ENCODE results near the gene PLCB3.

The PLCB3 gene

DNA sequence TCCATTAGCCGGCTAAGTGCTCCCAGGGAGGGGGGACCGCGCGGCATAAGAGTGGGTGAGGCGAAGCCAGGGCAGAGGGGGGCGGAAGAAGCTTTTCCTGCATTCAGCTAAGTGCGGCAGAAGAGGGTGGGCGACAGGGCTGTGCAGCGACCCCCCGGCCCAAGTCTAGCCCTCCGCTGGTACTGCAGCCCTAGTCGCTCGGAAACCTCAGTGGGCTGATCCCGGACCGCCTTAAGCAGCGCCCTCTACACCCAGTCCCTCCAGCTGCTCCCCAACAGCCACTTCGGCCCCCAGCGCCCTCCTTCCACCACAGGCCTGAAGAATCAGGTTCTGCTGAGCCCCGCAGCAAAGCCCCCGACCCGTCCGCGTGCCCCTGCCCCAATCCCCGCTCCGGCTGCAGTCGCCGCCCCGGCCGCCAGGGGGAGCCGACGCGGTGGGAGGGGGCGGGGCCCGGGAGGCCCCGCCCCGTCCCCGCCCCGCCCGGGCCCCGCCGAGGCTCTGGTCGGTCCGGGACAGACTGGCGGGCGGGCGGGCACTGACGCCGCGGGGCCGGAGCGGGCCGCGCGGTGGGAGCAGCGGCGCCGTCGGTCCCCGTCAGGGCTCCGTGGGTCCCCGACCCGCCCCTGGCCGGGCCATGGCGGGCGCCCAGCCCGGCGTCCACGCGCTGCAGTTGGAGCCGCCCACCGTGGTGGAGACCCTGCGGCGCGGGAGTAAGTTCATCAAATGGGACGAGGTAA is at the start of gene PLCB3:
PLCB3 (plus strand) TSS at position 515 of the 737 bp plus-strand sequence; CDS start at position 635, 120 bp downstream.
- DNase-seq (ENCODE audit: low read depth): no peak

DNA sequence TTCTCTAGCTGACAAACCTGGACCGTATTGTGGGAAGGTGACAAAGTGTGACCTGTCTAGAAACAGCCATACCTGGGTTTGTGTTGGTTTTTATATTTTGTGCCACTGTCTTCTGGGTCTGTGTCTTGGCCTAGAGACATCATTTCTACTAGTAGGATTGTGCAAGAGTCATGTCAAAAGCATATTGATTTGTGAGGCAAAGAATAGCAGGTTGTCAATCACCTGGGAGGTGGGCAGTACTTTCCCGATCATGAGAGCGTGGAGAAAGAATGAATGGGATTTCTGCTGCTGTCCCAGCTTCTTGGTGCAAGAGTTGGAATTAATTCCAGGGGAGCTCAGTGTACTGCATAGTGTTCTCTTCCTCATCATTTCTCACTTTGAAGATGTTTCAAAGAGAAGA is 49.8 kb upstream of the PLCB3 start:
- DNase-seq (ENCODE audit: low read depth): no peak

DNA sequence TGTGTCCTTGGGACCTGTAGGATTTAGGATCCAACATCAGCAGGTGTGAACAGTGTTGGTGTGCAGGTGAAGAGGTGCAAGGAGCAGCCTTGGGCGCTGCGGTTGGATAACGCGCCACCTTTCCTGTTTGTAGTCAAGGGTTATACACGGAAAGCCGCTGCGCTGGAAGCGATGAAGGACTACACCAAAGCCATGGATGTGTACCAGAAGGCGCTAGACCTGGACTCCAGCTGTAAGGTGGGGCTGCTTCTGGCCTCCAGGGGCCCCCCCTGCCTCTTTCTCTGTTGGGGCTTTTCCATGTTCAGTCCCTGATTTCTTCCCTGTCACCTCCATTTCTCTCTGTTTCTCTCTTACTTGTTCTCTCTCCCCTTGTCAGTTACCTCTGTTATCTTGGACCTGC is 48.3 kb upstream of the PLCB3 start:
- DNase-seq (ENCODE audit: low read depth): no peak

DNA sequence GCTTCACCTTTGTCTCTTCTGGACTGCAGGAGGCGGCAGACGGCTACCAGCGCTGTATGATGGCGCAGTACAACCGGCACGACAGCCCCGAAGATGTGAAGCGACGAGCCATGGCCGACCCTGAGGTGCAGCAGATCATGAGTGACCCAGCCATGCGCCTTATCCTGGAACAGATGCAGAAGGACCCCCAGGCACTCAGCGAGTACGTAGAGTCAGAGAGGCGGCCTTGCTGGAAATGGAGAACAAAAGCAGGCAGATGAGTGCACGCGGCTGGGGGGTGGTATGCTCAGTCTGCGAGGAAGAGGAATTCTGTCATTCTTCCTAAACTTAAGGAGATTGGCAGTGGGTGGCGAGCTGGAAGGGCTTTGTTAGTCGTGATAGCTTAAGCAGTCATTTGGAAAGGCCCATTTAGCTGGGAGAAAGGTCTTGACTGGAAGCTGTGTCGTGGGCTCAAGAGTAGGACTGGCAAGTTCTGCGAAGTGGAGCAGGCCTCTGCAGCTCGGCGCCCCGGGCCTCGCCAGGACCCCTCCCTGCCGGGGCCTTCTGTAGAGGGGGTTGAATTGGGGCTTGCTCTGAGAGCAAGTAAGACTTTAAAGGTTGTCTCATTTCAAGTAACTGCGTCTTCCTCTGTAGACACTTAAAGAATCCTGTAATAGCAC is 47.8 kb upstream of the PLCB3 start:
- no peak for DNase-seq (ENCODE audit: low read depth)

DNA sequence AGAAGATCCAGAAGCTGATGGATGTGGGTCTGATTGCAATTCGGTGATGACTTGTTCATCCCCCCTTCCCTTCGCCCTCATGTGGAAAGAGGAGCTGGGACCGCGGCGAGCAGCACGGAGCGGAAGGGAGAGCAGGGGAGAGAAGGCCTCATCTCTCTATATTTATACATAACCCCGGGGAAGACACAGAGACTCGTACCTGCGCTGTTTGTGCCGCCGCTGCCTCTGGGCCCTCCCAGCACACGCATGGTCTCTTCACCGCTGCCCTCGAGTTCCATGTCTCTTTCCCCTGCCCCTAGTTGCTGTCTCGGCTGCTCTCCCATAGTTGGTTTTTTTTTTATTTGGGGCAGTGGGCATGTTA is 47.3 kb upstream of the PLCB3 start:
- DNase-seq (ENCODE audit: low read depth): no peak

DNA sequence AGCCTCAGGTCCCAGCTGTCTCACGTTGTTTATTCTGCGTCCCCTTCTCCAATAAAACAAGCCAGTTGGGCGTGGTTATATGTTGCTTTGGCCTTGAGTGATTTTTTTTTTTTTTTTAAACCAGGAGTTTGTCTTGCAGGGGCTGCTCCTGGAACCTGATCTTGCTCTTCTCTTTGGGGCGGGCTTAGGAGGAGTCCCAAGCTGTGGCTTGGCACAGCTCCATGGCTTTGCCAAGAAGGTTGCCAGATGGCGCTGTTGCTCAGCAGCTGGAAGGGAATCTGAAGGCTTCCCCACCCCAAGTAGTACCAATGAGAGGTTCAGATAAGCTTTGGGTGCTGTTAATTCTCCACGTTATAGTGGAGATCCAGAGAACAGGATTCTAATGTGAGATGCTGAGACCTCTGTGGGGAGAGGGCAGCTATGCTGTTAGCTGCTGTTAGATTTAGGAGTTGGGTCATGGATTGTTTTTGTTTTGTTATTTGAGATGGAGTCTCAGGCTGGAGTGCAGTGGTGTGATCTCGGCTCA is 46.8 kb upstream of the PLCB3 start:
- no peak for DNase-seq (ENCODE audit: low read depth)

DNA sequence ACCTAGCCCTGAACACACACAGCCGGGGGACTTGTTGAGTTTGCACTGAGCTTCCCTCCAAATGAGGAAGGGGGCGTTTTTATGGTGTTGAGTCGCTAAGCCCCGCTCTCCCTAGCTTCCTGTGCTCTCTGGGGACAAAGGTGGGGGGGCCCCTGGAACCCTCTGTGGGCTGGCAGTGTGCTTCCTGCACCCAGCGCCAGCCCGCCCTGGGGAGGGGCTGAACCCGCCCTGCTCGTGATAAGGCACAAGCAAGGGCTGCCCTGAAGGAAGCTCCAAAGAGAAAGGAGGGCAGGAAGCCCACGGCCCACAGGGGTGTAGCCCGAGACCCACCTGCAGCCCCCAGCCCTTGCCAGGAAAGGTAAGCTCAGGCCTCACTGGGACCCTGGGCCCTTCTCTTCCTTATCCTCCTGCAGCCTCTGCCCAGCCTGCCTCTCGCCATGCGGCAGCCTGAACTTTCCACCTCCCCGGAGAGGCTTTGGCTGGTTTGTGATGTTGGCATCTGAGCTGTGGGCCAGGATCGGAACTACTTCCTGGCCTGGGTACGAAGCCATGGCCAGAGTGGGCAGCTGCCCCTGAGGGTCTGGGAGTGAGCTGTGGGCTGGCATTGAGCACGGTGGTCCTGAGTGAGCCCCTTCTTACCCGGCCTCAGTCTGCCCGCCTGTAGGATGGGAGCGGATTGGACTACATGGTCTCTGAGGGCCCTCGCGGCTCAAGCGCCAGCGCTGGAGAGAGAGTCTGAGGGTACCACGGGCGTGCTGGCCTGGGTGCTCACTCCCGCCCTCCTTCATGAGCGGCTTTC is 44.7 kb upstream of the PLCB3 start, which contains the start of gene FERMT3:
FERMT3 (plus strand) TSS at position 265 of the 799 bp plus-strand sequence. CDS start 644 bp downstream, outside the sequence.
- DNase-seq (ENCODE audit: low read depth): no peak

DNA sequence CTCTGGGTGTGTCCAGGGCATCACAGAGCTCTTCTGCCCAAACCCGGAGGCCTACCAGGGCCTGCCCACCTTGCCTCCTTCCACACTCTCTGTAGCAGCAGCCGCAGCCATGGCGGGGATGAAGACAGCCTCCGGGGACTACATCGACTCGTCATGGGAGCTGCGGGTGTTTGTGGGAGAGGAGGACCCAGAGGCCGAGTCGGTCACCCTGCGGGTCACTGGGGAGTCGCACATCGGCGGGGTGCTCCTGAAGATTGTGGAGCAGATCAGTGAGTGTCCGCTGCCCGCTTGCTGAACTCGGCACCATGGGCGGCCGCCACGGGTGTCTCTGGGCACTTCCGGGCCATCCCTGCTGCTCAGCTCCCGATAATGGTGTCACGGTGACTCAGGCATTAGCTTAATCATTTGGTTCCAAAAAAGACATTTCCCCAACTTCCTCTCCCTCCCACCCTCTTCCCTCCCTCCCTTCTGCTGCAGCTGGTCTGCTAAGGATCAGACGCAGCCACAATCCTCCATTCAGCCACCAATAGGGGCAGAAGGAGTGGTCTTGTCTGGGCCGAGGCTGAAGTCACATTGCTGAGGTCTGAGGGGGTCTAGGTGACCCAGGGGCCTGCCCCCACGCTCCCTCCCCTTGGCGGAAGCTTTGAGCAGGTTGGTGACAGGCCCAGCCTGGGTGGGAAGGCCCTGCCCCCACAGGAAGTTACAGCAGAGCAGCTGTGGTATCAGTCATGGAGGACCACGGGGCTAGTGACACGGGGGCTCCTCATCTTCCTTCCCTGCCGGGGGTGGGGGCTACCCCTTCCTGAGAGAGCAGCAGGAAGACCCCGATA is 43.9 kb upstream of the PLCB3 start:
- DNase-seq (ENCODE audit: low read depth): peak; percentile 65

DNA sequence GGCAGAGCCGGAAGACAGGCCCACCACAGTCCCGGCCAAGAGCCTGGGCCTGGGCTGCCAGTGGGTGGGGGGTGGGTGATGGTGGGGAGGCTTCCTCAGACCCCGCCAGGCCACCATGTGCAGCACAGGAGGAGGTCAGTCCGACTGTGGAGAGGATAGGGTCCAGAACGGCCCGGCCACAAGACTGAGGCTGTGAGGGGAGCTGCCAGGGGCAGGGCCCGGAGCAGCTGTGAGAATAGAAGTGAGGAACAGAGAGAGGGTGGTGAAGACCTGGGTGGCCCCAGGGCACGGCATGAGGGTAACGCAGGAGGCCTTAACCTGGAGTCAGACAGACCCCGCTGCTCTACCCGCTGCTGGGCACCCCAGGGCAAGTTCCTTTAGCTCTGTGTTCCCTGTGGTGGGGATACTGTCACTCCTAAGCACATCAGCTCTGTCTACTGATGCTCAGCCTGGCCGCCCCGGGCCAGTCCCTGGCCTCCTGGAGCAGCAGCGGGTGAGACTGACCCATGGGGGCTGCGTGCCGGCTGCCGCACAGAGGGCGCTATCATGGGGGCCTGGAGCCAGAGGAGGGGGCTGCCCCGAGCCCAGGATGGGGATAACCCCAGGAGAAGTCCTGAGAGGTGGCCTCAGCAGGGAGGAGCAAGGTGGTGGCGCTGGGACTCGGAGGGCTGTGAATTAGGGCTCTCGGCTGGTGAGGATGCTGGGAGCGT is 43.1 kb upstream of the PLCB3 start:
- no peak for DNase-seq (ENCODE audit: low read depth)

DNA sequence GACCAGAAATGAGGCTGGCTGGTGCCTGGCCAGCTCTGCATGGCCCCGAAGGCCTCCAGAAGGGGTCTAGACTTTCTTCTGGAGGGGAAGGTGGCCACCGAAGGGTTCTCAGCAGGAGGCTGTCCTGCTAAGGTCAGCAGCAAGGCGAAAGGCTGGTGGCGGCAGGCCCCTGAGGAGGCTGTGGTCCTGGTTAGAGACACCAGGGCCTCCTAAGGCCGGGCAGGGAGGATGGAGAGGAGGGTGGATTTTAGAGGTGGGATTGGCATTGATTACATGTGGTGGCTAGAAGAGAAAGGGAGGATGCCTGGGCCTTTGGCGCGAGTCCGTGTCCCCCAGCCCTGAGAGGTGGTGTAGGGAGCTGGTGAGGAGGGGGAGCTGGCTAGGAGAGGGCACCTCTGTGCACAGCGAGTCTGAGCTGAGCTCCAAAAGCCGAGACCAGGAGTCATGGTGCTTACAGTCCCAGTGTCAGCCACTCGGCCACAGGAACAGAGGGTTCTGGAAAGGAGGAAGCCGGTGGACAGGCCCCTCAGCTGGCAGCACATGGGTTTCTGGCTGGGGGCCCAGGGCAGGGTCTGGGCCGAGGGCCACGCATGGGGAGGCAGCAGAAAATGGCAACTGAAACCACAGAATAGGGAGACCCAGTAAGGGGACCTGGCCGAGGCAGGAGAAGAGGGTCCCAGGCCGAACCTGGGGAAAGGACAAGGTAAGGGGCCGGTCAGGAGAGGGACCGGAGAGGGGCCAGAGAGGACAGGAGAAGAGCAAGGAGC is 42.4 kb upstream of the PLCB3 start:
- no peak for DNase-seq (ENCODE audit: low read depth)

DNA sequence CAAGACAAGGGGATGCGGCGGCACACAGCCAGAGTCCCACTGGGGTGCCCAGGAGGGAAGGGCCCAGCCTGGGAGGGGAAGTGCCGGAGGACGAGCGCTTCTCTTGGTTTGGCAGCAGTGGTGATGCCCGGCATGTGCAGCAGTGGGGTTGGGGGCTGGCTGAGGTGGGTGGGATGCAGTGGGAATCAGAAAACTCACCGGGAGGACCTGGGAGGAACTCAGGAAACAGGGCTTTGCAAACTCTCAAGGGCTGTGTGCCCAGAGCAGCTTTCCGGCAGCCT is 41.8 kb upstream of the PLCB3 start:
- DNase-seq (ENCODE audit: low read depth): no peak

DNA sequence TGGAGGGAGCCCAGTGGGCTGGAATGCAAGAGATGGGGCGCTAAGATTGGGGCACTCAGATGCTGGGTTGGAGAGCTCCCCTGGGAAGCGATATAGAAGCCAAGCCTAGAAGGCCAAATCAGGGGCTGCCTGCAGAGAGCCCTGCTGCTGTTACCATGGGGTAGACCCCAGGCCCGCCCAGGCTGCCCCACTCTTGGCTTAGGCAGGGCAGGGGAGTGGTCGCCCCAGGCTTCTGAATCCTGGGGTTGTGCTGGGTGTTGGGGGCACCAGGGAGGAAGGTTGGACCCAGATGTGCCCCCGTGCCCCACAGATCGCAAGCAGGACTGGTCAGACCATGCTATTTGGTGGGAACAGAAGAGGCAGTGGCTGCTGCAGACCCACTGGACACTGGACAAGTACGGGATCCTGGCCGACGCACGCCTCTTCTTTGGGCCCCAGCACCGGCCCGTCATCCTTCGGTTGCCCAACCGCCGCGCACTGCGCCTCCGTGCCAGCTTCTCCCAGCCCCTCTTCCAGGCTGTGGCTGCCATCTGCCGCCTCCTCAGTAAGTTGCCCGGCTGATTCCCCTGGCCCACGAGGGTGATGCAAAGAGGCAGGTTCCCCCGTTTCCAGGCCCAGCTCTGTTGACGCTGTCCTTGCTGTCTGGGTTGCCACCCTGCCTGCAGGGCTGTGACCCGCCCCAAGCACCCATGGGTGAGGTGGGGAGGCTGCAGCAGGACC is 40.9 kb upstream of the PLCB3 start:
- DNase-seq (ENCODE audit: low read depth): no peak

DNA sequence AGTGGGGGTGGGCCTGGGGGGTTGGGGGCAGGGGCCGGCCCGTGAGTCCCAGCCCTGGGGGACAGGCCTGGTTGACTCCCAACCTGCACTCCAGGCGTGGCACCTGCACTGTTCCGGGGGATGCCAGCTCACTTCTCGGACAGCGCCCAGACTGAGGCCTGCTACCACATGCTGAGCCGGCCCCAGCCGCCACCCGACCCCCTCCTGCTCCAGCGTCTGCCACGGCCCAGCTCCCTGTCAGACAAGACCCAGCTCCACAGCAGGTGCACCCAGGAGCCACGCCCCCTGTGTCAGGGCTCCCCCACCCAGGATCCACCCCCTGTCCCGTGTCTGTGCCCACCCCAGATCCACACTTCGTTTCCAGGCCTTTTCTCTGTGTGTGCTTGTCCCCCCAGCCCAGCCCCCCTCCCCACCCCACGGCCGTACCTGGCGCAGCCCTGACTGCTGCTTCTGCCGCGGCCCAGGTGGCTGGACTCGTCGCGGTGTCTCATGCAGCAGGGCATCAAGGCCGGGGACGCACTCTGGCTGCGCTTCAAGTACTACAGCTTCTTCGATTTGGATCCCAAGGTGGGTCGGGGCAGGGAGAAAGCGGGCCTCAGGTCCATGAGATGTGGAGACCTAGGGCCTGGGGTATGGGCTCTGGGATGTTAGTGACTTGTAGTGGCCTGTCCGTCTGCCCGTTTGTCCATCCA is 40.0 kb upstream of the PLCB3 start:
- DNase-seq (ENCODE audit: low read depth): no peak

DNA sequence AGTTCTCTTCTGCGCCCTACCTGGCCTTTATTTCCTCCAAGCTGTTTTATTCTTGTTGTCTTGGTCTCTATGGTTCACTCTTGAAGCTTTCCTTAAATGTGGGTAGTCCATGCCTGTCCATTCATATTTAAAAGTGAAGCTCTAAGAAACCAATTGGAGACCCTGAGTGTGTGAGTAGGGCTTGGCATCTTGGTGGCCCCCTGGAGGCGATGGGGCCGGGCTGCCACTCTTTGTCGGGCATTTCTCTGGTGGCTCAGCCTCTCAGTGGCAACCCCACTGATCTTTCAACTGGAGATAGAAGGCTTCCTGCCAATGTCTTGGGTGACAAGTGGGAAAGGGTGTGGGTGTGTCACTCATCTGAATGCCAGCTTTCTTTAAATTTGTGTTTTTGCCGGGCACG is 34.5 kb upstream of the PLCB3 start:
- DNase-seq (ENCODE audit: low read depth): no peak

DNA sequence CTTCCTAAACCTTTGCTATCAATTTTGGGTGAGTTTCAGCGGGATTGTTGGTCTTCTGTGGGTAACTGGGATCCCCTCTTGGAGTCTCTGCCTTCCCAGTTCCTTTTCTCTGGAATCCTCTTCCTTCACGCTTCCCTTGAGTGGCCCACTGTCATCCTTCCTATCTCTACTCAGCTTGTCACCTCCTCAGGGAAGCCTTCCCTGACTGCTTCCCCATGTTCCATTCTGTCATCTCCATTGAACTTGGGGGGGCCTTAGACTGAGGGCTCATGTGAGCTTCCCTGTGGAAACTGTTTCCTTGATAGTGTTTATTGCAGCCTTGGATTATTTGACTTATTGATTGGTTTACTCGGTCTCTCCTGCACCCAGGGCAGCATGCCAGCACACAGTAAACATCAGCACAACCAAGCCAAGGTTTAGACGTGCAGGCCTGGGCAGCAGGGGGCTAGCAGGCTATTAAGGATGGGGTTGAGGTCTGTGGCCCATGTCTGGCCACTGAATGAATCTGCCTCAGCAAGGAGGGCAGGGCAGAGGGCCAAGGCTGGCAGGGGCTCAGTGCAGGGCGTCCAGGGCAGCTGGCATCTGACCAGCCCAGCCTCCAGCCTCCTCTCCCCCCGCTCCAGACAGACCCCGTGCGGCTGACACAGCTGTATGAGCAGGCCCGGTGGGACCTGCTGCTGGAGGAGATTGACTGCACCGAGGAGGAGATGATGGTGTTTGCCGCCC is 32.5 kb upstream of the PLCB3 start:
- no peak for DNase-seq (ENCODE audit: low read depth)

DNA sequence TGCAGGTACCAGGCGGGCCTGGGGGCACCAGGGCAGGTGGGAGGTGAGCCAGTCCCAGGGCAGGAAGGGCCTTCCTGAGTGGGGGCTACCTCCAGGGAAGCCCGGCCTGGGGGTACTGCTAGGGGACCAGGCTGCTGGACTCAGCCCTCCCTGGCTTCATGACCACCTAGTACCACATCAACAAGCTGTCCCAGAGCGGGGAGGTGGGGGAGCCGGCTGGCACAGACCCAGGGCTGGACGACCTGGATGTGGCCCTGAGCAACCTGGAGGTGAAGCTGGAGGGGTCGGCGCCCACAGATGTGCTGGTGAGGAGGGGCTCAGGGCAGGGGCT is 32.0 kb upstream of the PLCB3 start:
- no peak for DNase-seq (ENCODE audit: low read depth)

DNA sequence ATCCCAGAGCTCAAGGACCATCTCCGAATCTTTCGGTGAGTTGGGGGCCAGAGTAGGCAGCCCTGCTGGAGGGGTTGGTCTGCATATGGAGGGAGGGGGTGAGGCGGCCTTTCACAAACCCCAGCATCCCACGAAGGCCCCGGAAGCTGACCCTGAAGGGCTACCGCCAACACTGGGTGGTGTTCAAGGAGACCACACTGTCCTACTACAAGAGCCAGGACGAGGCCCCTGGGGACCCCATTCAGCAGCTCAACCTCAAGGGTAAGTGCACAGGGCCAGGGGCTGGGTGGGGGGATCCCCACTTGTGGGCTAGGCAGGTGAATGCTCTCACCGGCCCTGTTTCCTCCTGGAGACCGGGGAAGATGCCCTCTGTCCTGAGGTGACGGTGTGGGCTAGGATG is 31.6 kb upstream of the PLCB3 start:
- DNase-seq (ENCODE audit: low read depth): no peak

DNA sequence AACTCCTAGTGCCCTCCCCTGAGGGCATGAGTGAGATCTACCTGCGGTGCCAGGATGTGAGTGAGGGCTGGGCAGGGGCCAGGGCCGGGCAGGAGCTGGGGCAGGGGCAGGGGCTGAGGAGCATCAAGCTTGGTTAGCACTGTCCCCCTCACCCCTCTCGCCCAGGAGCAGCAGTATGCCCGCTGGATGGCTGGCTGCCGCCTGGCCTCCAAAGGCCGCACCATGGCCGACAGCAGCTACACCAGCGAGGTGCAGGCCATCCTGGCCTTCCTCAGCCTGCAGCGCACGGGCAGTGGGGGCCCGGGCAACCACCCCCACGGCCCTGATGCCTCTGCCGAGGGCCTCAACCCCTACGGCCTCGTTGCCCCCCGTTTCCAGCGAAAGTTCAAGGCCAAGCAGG is 31.1 kb upstream of the PLCB3 start:
- DNase-seq (ENCODE audit: low read depth): no peak

DNA sequence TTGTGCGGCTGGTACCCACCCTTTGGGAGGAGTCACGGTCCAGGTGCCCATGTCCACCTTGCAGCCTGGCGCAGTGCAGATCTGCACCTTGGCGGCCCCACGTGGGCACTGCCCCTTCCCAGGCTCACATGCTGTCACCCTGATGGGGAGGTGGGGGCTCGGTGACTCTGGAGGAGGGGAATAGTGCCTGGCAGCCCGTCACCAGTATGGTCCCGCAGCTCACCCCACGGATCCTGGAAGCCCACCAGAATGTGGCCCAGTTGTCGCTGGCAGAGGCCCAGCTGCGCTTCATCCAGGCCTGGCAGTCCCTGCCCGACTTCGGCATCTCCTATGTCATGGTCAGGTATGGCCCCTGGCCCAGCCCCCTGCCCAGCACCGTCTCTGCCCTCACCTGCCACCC is 30.5 kb upstream of the PLCB3 start:
- DNase-seq (ENCODE audit: low read depth): no peak

Measured in GM04503 (cell line).